22Rv1 (cell line): ENCODE data around the gene INTS11.

Experiments used
- ZFX ChIP-seq: fragments of 450-650 bp; IDR thresholded peaks from 2 replicates; pipeline ENCODE4 v1.6.1; 2017; ENCODE audit warnings: antibody characterized with exemption, borderline replicate concordance
- TF ChIP-seq, protein P1 (sequence below): fragments of 450-650 bp; IDR thresholded peaks from 2 replicates; pipeline ENCODE4 v1.5.1; 2017; ENCODE audit warnings: mild to moderate bottlenecking

DNA sequence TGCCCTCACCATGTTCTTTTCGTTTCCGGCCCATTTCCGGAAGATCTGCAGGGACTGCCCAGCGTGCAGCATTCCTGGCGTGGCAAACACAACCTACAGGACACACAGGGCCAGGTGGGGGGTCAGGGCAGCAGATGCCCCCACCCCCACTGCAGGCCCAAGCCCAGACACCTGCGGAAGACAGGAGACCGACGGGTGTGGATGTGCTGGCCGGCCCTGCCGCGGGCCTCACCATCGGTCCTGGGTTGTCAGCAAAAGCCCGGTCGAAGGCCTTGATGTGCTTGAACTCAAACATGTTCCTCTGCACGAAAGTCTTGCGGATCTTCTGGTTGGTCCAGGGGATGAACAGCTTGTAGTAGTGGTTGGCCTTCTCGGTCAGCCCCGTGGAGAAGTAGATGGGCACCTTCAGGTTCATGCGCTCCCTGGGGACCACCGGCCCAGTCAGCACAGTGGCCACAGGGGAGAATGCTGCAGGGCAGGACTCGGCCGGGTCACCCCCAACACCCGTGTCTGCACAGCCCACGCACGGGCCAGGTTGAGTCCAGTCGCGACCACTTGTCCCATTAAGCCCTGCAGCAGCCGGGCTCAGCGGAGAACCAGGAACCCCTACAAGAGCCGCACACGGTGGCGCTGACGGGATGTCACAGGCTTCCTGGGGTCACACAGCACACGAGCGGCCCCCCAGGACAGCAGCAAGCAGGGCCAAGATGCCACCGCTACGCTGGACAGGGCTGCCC is 10.8 kb downstream of the INTS11 start:
- TF ChIP-seq, protein P1, sequence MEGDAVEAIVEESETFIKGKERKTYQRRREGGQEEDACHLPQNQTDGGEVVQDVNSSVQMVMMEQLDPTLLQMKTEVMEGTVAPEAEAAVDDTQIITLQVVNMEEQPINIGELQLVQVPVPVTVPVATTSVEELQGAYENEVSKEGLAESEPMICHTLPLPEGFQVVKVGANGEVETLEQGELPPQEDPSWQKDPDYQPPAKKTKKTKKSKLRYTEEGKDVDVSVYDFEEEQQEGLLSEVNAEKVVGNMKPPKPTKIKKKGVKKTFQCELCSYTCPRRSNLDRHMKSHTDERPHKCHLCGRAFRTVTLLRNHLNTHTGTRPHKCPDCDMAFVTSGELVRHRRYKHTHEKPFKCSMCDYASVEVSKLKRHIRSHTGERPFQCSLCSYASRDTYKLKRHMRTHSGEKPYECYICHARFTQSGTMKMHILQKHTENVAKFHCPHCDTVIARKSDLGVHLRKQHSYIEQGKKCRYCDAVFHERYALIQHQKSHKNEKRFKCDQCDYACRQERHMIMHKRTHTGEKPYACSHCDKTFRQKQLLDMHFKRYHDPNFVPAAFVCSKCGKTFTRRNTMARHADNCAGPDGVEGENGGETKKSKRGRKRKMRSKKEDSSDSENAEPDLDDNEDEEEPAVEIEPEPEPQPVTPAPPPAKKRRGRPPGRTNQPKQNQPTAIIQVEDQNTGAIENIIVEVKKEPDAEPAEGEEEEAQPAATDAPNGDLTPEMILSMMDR, result no peak
- no peak for TF ChIP-seq ZFX
